ENCODE results near the gene KIF17. TPM values are rescaled to one million over a fixed set of nuclear protein-coding genes. Genes with fewer than 3 reads are reported as not detected.

The KIF17 gene
- polyA plus RNA-seq, 2 of the 4 experiments (the other 2 are of a cell fraction): 0.78 to 1.0 TPM

DNA sequence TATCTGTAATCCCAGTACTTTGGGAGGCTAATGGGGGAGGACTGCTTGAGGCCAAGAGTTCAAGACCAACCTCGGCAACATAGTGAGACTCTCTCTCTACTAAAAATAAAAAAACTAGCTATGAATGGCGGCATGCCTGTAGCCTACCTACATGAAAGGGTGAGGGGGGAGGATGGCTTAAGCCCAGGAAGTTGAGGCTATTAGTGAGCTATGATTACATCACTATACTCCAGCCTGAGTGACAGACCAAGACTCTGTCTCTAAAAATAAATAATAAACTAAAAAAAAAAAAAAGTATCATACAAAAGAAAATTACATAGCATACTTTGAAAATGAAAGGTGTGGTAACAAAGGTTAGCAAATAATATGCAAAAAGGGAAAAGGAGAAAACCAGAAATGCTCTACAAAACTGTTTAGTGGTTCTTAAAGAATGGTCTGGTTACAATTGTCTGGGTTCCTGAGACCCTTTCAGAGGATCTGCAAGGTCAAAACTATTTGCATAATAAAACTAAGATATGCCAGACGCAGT lies 33.7 kb upstream of the KIF17 start:
- ChIA-PET POLR2A (interaction anchor here (2.3 kb wide), 1 partner anchor 35 kb away, joined by 6 read pairs; the partner anchor contains the start of gene HP1BP3), CTCF (no interaction called here)
- Histone ChIP-seq H3K27ac (no peak overlapping the region), H3K4me3 (no peak overlapping the region), H3K4me2 (no peak overlapping the region), H3K9me3 (no peaks in the 10 kb centered on the region), H3K4me1 (no peaks in the 10 kb centered on the region)
- ATAC-seq: no peak
- FAIRE-seq: no peak
- TF ChIP-seq MAZ (IDR thresholded peaks at IDR 0.05; ENCODE audit: borderline replicate concordance, low read depth, low read length): no peak
- WGBS (ENCODE audit: missing lambda C conversion rate): 80% methylated on average over 3 of the region's 3 CpGs
- DNase-seq (ENCODE audit: low read depth in 1 of 2, low spot score in 1 of 2): no peak

DNA sequence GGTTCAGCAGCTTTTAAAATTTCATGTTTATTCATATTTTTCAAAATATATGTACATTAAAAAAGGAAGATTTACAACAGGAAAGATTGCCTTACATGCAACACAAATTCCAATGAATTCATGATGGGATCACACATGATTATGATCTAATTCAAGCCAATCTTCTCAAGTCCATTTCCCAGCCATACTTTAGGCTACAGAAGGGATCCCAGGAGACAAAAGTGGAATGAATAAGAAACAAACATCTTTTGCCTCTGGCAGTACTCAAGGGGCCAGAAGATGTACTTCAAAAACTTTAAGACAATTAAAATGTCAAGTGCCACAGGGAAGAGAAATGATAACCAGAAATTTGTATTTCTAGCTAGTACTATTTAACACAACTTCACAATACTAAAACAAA lies 24.9 kb upstream of the KIF17 start:
- Histone ChIP-seq H3K9me3 (no peaks in the 10 kb centered on the region), H3K27ac (no peak overlapping the region), H3K4me1 (peaks cover 46% of the 10 kb centered on the region), H3K4me3 (no peak overlapping the region), H3K4me2 (no peak overlapping the region)
- TF ChIP-seq FOSL2 (IDR thresholded peaks at IDR 0.05) (no peak), FOSL2 (CRISPR knock-in tag; IDR thresholded peaks at IDR 0.05) (no peak), KDM1A (IDR thresholded peaks at IDR 0.05; ENCODE audit: low read depth) (no peak), FOXS1 (CRISPR knock-in tag; IDR thresholded peaks at IDR 0.05) (no peak), HOXB13 (CRISPR knock-in tag; IDR thresholded peaks at IDR 0.05; ENCODE audit: low read depth) (no peak), ZNF302 (CRISPR knock-in tag; IDR thresholded peaks at IDR 0.05) (no peak), NR3C1 (IDR thresholded peaks at IDR 0.05) (no peak), BHLHE40 (IDR thresholded peaks at IDR 0.05; ENCODE audit: low read depth, low read length) (no peak), CBX8 (IDR thresholded peaks at IDR 0.05) (no peak), ZSCAN20 (CRISPR knock-in tag; IDR thresholded peaks at IDR 0.05) (no peak), HOXA7 (CRISPR knock-in tag; IDR thresholded peaks at IDR 0.05) (no peak), HOXB5 (CRISPR knock-in tag; IDR thresholded peaks at IDR 0.05) (no peak)
- TF ChIP-seq, protein P1, sequence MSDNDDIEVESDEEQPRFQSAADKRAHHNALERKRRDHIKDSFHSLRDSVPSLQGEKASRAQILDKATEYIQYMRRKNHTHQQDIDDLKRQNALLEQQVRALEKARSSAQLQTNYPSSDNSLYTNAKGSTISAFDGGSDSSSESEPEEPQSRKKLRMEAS (IDR thresholded peaks at IDR 0.05): no peak
- TF ChIP-seq, protein P2, sequence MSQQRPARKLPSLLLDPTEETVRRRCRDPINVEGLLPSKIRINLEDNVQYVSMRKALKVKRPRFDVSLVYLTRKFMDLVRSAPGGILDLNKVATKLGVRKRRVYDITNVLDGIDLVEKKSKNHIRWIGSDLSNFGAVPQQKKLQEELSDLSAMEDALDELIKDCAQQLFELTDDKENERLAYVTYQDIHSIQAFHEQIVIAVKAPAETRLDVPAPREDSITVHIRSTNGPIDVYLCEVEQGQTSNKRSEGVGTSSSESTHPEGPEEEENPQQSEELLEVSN (IDR thresholded peaks at IDR 0.05; ENCODE audit: borderline replicate concordance, low read depth): no peak
- ATAC-seq: no peak
- no peak for DNase-seq (ENCODE audit: low read depth in 1 of 2, low spot score in 1 of 2)
- ChIA-PET CTCF (interaction anchor here (0.6 to 1.9 kb wide), 2 partner anchors 46 to 148 kb away, joined by 3 to 4 read pairs; no protein-coding TSS in a partner anchor), POLR2A (no interaction called here)
- no peak for FAIRE-seq

DNA sequence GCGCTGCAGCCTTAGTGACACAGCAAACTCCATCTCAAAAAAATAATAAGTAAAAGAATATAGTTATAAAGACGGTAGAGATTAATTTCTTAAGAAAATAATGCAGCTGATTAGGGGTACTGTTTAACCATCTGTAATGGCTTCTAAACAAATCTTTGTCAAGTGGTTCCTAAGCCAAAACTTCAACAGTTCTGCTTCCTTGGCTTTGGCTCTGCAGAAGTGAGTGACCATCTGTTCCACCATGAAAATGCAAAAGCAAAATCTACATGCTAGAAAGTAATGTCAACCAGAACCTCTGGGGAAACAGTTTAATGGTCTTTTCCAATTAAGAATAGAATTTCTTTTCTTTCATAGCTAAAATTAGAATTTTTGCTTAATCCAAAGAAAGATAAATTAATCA lies 23.0 kb upstream of the KIF17 start:
- FAIRE-seq (no peak), ATAC-seq (no peak), DNase-seq (ENCODE audit: low read depth in 1 of 2, low spot score in 1 of 2) (no peak)
- peaks cover 46% of the 10 kb centered on the region for H3K4me1 ChIP-seq
- ChIA-PET CTCF (no interaction called here), POLR2A (no interaction called here)
- TF ChIP-seq HOXB13 (CRISPR knock-in tag; IDR thresholded peaks at IDR 0.05; ENCODE audit: low read depth) (no peak), SMC3 (IDR thresholded peaks at IDR 0.05) (no peak), KDM1A (IDR thresholded peaks at IDR 0.05; ENCODE audit: low read depth) (no peak), FOXS1 (CRISPR knock-in tag; IDR thresholded peaks at IDR 0.05) (no peak)
- TF ChIP-seq, protein P3, sequence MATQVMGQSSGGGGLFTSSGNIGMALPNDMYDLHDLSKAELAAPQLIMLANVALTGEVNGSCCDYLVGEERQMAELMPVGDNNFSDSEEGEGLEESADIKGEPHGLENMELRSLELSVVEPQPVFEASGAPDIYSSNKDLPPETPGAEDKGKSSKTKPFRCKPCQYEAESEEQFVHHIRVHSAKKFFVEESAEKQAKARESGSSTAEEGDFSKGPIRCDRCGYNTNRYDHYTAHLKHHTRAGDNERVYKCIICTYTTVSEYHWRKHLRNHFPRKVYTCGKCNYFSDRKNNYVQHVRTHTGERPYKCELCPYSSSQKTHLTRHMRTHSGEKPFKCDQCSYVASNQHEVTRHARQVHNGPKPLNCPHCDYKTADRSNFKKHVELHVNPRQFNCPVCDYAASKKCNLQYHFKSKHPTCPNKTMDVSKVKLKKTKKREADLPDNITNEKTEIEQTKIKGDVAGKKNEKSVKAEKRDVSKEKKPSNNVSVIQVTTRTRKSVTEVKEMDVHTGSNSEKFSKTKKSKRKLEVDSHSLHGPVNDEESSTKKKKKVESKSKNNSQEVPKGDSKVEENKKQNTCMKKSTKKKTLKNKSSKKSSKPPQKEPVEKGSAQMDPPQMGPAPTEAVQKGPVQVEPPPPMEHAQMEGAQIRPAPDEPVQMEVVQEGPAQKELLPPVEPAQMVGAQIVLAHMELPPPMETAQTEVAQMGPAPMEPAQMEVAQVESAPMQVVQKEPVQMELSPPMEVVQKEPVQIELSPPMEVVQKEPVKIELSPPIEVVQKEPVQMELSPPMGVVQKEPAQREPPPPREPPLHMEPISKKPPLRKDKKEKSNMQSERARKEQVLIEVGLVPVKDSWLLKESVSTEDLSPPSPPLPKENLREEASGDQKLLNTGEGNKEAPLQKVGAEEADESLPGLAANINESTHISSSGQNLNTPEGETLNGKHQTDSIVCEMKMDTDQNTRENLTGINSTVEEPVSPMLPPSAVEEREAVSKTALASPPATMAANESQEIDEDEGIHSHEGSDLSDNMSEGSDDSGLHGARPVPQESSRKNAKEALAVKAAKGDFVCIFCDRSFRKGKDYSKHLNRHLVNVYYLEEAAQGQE (IDR thresholded peaks at IDR 0.05): no peak
- peak overlapping the region in 1 of 2 experiments; percentile 73; a peak in 3 of 6 replicates for H3K27ac ChIP-seq
- 80% methylated on average over 2 of the region's 2 CpGs for WGBS (ENCODE audit: missing lambda C conversion rate)
- no peak overlapping the region for H3K4me2 ChIP-seq
- H3K4me3 ChIP-seq: no peak overlapping the region
- no peaks in the 10 kb centered on the region for H3K9me3 ChIP-seq
